GM12878 (cell line): Measurements from ENCODE around the gene TBC1D25. TPM values are rescaled to one million over a fixed set of nuclear protein-coding genes. Genes with fewer than 3 reads are reported as not detected.

Experiments used
- ATAC-seq: fragments of 200-7000 bp; cut with Tn5 transposase; 3 replicates; pipeline ENCODE4 v1.9.1; 2020; ENCODE audit warnings: mild to moderate bottlenecking, moderate library complexity
- BruUV-seq: library from RNA; stranded (reverse); fragments of 400-500 nt; replicated peaks from 2 replicates; lab custom pipeline; 2021; lab: Mats Ljungman, UMichigan
- CTCF ChIA-PET: fragments of 300-600 bp; sonication (Branson Sonifier 250); formaldehyde crosslinking; extraction: SDS; loops from one replicate; lab custom pipeline; 2021; ENCODE audit warnings: inconsistent platforms; lab: Yijun Ruan, JAX
- POLR2A ChIA-PET: fragments of 350-600 bp; formaldehyde crosslinking; extraction: SDS; loops from one replicate; lab custom pipeline; 2021; ENCODE audit warnings: inconsistent platforms; lab: Charles Lee
- RAD21 ChIA-PET: fragments of 300-600 bp; sonication (Branson Sonifier 250); formaldehyde crosslinking; loops from one replicate; lab custom pipeline; 2023; ENCODE audit warnings: antibody characterized with exemption; ENCODE audit not compliant: unreplicated experiment; lab: Charles Lee
- SMC1A ChIA-PET: fragments of 300-600 bp; sonication (Branson Sonifier 250); formaldehyde crosslinking; loops from one replicate; lab custom pipeline; 2023; ENCODE audit not compliant: unreplicated experiment, uncharacterized antibody; lab: Charles Lee
- DNase-seq: peaks from one replicate; pipeline ENCODE4 v3.0.0-alpha.2; 2011; ENCODE audit warnings: low read depth, low spot score
- FAIRE-seq: peaks from 3 replicates; lab custom pipeline; 2011; peaks lifted over from hg19 to GRCh38; lab: Jason Lieb, UNC
- H2AFZ ChIP-seq: 2 replicates; pipeline ENCODE4 v1.6.0; 2011; ENCODE audit warnings: low read depth, low read length, control low read depth; ENCODE audit not compliant: control insufficient read depth
- H3K27ac ChIP-seq: 2 replicates; pipeline ENCODE4 v1.5.1; 2011; ENCODE audit warnings: control low read depth; ENCODE audit not compliant: control insufficient read depth, insufficient read depth
- H3K27me3 ChIP-seq, 2 experiments: replicated peaks in 1 of 2; 2 replicates each; pipeline versions ENCODE4 v1.6.0 to v1.6.1; 2011; ENCODE audit warnings: low read length in 1 of 2; ENCODE audit not compliant: control insufficient read depth in 2 of 2, insufficient read depth in 2 of 2
- H3K36me3 ChIP-seq, 2 experiments: 2 replicates each; pipeline ENCODE4 v1.5.1; 2011; ENCODE audit warnings: low read length in 1 of 2; ENCODE audit not compliant: control insufficient read depth in 2 of 2, insufficient read depth in 2 of 2
- H3K4me1 ChIP-seq: 2 replicates; pipeline ENCODE4 v1.6.1; 2011; ENCODE audit warnings: mild to moderate bottlenecking, low read length, moderate library complexity, mixed read lengths; ENCODE audit not compliant: control insufficient read depth, insufficient read depth
- H3K4me2 ChIP-seq: 2 replicates; pipeline ENCODE4 v1.6.0; 2011; ENCODE audit warnings: control low read depth; ENCODE audit not compliant: control insufficient read depth, insufficient read depth
- H3K4me3 ChIP-seq: fragments of 200-600 bp; sonication (generic); 2 replicates; pipeline ENCODE4 v1.5.1; 2016
- H3K79me2 ChIP-seq: 2 replicates; pipeline ENCODE4 v1.6.0; 2011; ENCODE audit warnings: low read length; ENCODE audit not compliant: control insufficient read depth, insufficient read depth
- H3K9ac ChIP-seq: 2 replicates; pipeline ENCODE4 v1.8.0; 2011; ENCODE audit warnings: low read length, control low read depth, mixed read lengths; ENCODE audit not compliant: control insufficient read depth, insufficient read depth
- H3K9me3 ChIP-seq: replicated peaks from 3 replicates; pipeline ENCODE4 v1.5.1; 2011; ENCODE audit warnings: mild to moderate bottlenecking, low read length; ENCODE audit not compliant: control insufficient read depth, insufficient read depth
- H4K20me1 ChIP-seq: 2 replicates; pipeline ENCODE4 v1.6.0; 2011; ENCODE audit not compliant: control insufficient read depth, insufficient read depth
- TAF1 ChIP-seq: IDR thresholded peaks from 2 replicates; pipeline ENCODE4 v1.6.1; 2011; ENCODE audit warnings: mild to moderate bottlenecking, low read depth, low read length, borderline replicate concordance
- USF1 ChIP-seq: IDR thresholded peaks from 2 replicates; pipeline ENCODE4 v1.6.1; 2011; ENCODE audit warnings: borderline replicate concordance, low read depth, mild to moderate bottlenecking, moderate library complexity, mixed read lengths, low read length; ENCODE audit not compliant: insufficient read depth; ENCODE audit errors: extremely low read length
- ZBTB11 ChIP-seq: fragments of 450-650 bp; formaldehyde crosslinking; IDR thresholded peaks from 2 replicates; pipeline ENCODE4 v1.5.0; 2022; ENCODE audit warnings: mild to moderate bottlenecking, missing genetic modification characterization
- WGBS: methylation state at CpG from one replicate; pipeline ENCODE4 v1.1.6; 2016; ENCODE audit warnings: low lambda C conversion rate; ENCODE audit not compliant: insufficient replicate concordance, insufficient coverage; ENCODE audit errors: missing lambda C conversion rate; 5-methylcytosine and 5-hydroxymethylcytosine counted together
- in situ Hi-C: fragments of 300-500 bp; cut with MboI; formaldehyde crosslinking; loops from 9 replicates; pipeline ENCODE4 v1.14.3; 2018; ENCODE audit warnings: mixed read lengths
- intact Hi-C: fragments of 100-400 bp; cut with micrococcal nuclease; formaldehyde crosslinking; loops from one replicate; pipeline ENCODE4 v1.14.2; 2022; ENCODE audit not compliant: unreplicated experiment
- polyA plus RNA-seq, 11 experiments: library from polyadenylated mRNA; depleted of rRNA in 4 of 11; unstranded in 6 of 11; stranded (reverse) in 5 of 11; fragments of >200 nt; fragmentation: Nextera tagmentation in 4 of 11; fragmentation: Illumina TruSeq in 1 of 11; extraction: Ambion mirVana in 4 of 11; extraction: Trizol in 1 of 11; gene quantifications; 1 replicate in 1 of 11; 2 replicates in 10 of 11; pipeline versions ENCODE4 v1.2.1 to v1.2.3, GENCODE V29; 2011 to 2016; ENCODE audit warnings: inconsistent platforms in 2 of 11, missing spikeins in 2 of 11, low read depth in 1 of 11
- total RNA-seq, 4 experiments: library from RNA; depleted of rRNA in 3 of 4; stranded (reverse); fragments of >200 nt in 3 of 4; fragmentation: Illumina TruSeq in 1 of 4; extraction: Trizol in 1 of 4; gene quantifications; 2 replicates each; pipeline versions ENCODE4 v1.2.1 to v1.2.3, GENCODE V29; 2013 to 2021
- TF ChIP-seq, protein P1 (sequence below): IDR thresholded peaks from 2 replicates; pipeline ENCODE4 v1.6.1; 2011; ENCODE audit warnings: low read depth, mild to moderate bottlenecking, low read length, moderate library complexity, borderline replicate concordance; ENCODE audit errors: extremely low read depth

The TBC1D25 gene
- total and polyA plus RNA-seq, 10 of the 15 experiments (the other 5 are each of a cell fraction or from before 2014, with no cell fraction given) = 0.79 to 17.3 (median 10.0) TPM

DNA sequence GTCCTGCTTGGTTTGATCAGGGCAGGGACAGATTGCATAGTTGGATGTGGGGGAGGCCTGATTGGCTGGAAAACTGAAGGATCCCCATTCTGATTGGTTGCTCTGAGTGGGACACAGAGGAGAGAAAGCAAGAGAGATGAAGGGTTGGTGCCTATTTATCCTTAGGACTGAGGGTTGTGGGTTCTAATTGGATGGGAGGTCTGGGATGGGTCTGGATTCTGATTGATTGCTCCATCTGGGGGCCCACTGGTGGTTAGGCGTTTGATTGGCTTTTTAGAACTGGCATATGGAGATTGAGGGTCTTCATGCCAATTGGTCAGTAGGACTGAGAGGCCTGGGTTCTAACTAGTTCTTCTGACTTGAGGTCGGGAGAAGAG lies 18.6 kb upstream of the TBC1D25 start:
- Histone ChIP-seq H3K27ac (peak overlapping the region; percentile 55), H3K79me2 (peaks cover 19% of the 10 kb centered on the region), H2AFZ (peak overlapping the region; percentile 76)
- 5% methylated on average over 2 of the region's 2 CpGs for WGBS
- POLR2A ChIA-PET = interaction anchor here (0.6 to 2.4 kb wide), 3 partner anchors 18 to 89 kb away, joined by 3 to 15 read pairs (median 5); partner anchors contain the start of genes RBM3 and TBC1D25
- FAIRE-seq = peak; percentile 76
- in situ Hi-C loops = no loop called here
- TF ChIP-seq USF1 (no peak), TAF1 (no peak), ZBTB11 (no peak)
- TF ChIP-seq, protein P1, sequence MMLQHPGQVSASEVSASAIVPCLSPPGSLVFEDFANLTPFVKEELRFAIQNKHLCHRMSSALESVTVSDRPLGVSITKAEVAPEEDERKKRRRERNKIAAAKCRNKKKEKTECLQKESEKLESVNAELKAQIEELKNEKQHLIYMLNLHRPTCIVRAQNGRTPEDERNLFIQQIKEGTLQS = no peak
- TF ChIP-seq, all 136 proteins: peak for 0
- no peaks in the 10 kb centered on the region; a peak in 1 of 4 replicates for H3K36me3 ChIP-seq
- peaks cover 7% of the 10 kb centered on the region; the same call in 1 of the 2 replicates for H3K4me1 ChIP-seq
- RAD21 ChIA-PET = interaction anchor here (1.4 kb wide), 2 partner anchors 19 to 54 kb away, joined by 5 read pairs; partner anchors contain the start of genes RBM3 and TBC1D25
- intact Hi-C loops = loop anchor here (1.0 to 2.0 kb wide), 2 partner anchors 13 to 18 kb away; partner anchors contain the start of genes PORCN and TBC1D25
- CTCF ChIA-PET = interaction anchor here (3.2 kb wide), 1 partner anchor 18 kb away, joined by 14 read pairs; the partner anchor contains the start of gene TBC1D25
- peak; percentile 13 for ATAC-seq
- SMC1A ChIA-PET = no interaction called here
- H3K4me3 ChIP-seq = peak overlapping the region; percentile 51; the same call in 1 of the 2 replicates
- TSS peak; percentile 79 for BruUV-seq
- no peak for DNase-seq
- H3K4me2 ChIP-seq = peak overlapping the region; percentile 77
- H3K9ac ChIP-seq = peak overlapping the region; percentile 55
- no peaks in the 10 kb centered on the region for H4K20me1 ChIP-seq
- H3K9me3 ChIP-seq = no peaks in the 10 kb centered on the region; the same call in 2 of the 3 replicates
- H3K27me3 ChIP-seq = no peaks in the 10 kb centered on the region
